GM23338 (cell line): ENCODE measurements around the gene BLM. TPM values are rescaled to one million over a fixed set of nuclear protein-coding genes. Genes with fewer than 3 reads are reported as not detected.

Experiments used
- ATAC-seq: fragments of 200-7000 bp; cut with Tn5 transposase; 3 replicates; pipeline ENCODE4 v1.9.1; 2020
- DNase-seq: peaks from one replicate; pipeline ENCODE4 v3.0.0-alpha.2; 2015; ENCODE audit warnings: low spot score
- H2AFZ ChIP-seq: fragments of 200-600 bp; sonication (generic); 2 replicates; pipeline ENCODE4 v1.8.0; 2016; ENCODE audit warnings: antibody characterized with exemption, mild to moderate bottlenecking, moderate library complexity
- H3F3A ChIP-seq: fragments of 200-600 bp; sonication (generic); replicated peaks from 2 replicates; pipeline ENCODE4 v1.8.0; 2017; ENCODE audit warnings: antibody characterized with exemption, mixed run types, low read depth
- H3K27ac ChIP-seq: fragments of 200-600 bp; sonication (generic); 2 replicates; pipeline ENCODE4 v1.6.1; 2016; ENCODE audit warnings: low read depth
- H3K27me3 ChIP-seq: fragments of 200-600 bp; sonication (generic); 2 replicates; pipeline ENCODE4 v1.8.0; 2016; ENCODE audit warnings: mild to moderate bottlenecking, mixed run types, moderate library complexity; ENCODE audit not compliant: insufficient read depth
- H3K36me3 ChIP-seq: fragments of 200-600 bp; sonication (generic); 2 replicates; pipeline ENCODE4 v1.8.0; 2016; ENCODE audit warnings: mild to moderate bottlenecking; ENCODE audit not compliant: insufficient read depth
- H3K4me1 ChIP-seq: fragments of 200-600 bp; sonication (generic); 2 replicates; pipeline ENCODE4 v1.8.0; 2016; ENCODE audit warnings: mild to moderate bottlenecking, moderate library complexity; ENCODE audit not compliant: insufficient read depth
- H3K4me2 ChIP-seq: fragments of 200-600 bp; sonication (generic); 2 replicates; pipeline ENCODE4 v1.7.1; 2017; ENCODE audit warnings: mixed run types
- H3K4me3 ChIP-seq: fragments of 200-600 bp; sonication (generic); 2 replicates; pipeline ENCODE4 v1.6.1; 2016; ENCODE audit warnings: mixed run types
- H3K79me2 ChIP-seq: fragments of 200-600 bp; sonication (generic); replicated peaks from 2 replicates; pipeline ENCODE4 v1.8.0; 2017; ENCODE audit warnings: mild to moderate bottlenecking; ENCODE audit not compliant: insufficient read depth
- H3K9me2 ChIP-seq: fragments of 200-600 bp; sonication (generic); 2 replicates; pipeline ENCODE4 v1.8.0; 2017; ENCODE audit not compliant: insufficient read depth
- H4K20me1 ChIP-seq: fragments of 200-600 bp; sonication (generic); replicated peaks from 2 replicates; pipeline ENCODE4 v1.8.0; 2017; ENCODE audit warnings: mild to moderate bottlenecking; ENCODE audit not compliant: insufficient read depth
- H3K27ac Mint-ChIP-seq: 2 replicates; pipeline ENCODE4 v1.8.0; 2020; ENCODE audit warnings: inconsistent platforms, mild to moderate bottlenecking, moderate library complexity, mixed read lengths
- H3K27me3 Mint-ChIP-seq: 3 replicates; pipeline ENCODE4 v1.8.0; 2022; ENCODE audit warnings: low read depth, mild to moderate bottlenecking, moderate library complexity, mixed read lengths, inconsistent platforms; ENCODE audit not compliant: insufficient read depth, poor library complexity
- H3K36me3 Mint-ChIP-seq: 3 replicates; pipeline ENCODE4 v1.8.0; 2021; ENCODE audit warnings: low read depth, mild to moderate bottlenecking, inconsistent platforms, moderate library complexity, mixed read lengths
- H3K4me1 Mint-ChIP-seq: 3 replicates; pipeline ENCODE4 v1.8.0; 2020; ENCODE audit warnings: mild to moderate bottlenecking, inconsistent platforms, mixed read lengths
- H3K4me3 Mint-ChIP-seq: 3 replicates; pipeline ENCODE4 v1.8.0; 2021; ENCODE audit warnings: moderate library complexity, mild to moderate bottlenecking, inconsistent platforms, mixed read lengths
- H3K9me3 Mint-ChIP-seq: 3 replicates; pipeline ENCODE4 v1.8.0; 2020; ENCODE audit warnings: moderate library complexity, mild to moderate bottlenecking, inconsistent platforms, mixed read lengths
- ETS1 ChIP-seq: IDR thresholded peaks from 2 replicates; pipeline ENCODE4 v1.6.1; 2016; ENCODE audit warnings: antibody characterized with exemption
- EZH2 ChIP-seq: fragments of 200-600 bp; sonication (generic); IDR thresholded peaks from one replicate; pipeline ENCODE4 v1.8.0; 2017; ENCODE audit warnings: antibody characterized with exemption, mild to moderate bottlenecking, low read depth; ENCODE audit not compliant: unreplicated experiment
- EZH2phosphoT487 ChIP-seq: fragments of 200-600 bp; sonication (generic); IDR thresholded peaks from one replicate; pipeline ENCODE4 v1.8.1; 2018; ENCODE audit warnings: antibody characterized with exemption; ENCODE audit not compliant: unreplicated experiment
- JUNB ChIP-seq: IDR thresholded peaks from one replicate; pipeline ENCODE4 v1.6.1; 2016; ENCODE audit warnings: antibody characterized with exemption; ENCODE audit not compliant: unreplicated experiment
- ZNF331 ChIP-seq: fragments of 250-450 bp; sonication (Bioruptor Pico); IDR thresholded peaks from 2 replicates; pipeline ENCODE4 v1.5.0; 2020; ENCODE audit warnings: low read depth, mild to moderate bottlenecking, moderate library complexity
- ZNF462 ChIP-seq: fragments of 250-450 bp; sonication (Bioruptor Pico); IDR thresholded peaks from 2 replicates; pipeline ENCODE4 v1.5.0; 2020; ENCODE audit warnings: mild to moderate bottlenecking, moderate library complexity
- polyA plus RNA-seq: library from polyadenylated mRNA; unstranded; fragments of >200 nt; fragmentation: Nextera tagmentation; extraction: Ambion mirVana; gene quantifications from 2 replicates; pipeline ENCODE4 v1.2.1, GENCODE V29; 2016
- total RNA-seq: library from RNA; depleted of rRNA; stranded (reverse); fragments of >200 nt; shearing (Covaris generic); gene quantifications from 2 replicates; pipeline ENCODE4 v1.2.3, GENCODE V29; 2014
- TF ChIP-seq, protein P1 (sequence below): IDR thresholded peaks from one replicate; pipeline ENCODE4 v1.6.1; 2018; ENCODE audit warnings: antibody characterized with exemption; ENCODE audit not compliant: unreplicated experiment
- TF ChIP-seq, protein P2 (sequence below), 2 experiments: fragments of 200-600 bp in 1 of 2; sonication (generic) in 1 of 2; conservative IDR thresholded peaks; 2 replicates each; pipeline versions ENCODE4 v1.5.1 to v1.6.1; 2016 to 2017; ENCODE audit warnings: antibody characterized with exemption in 2 of 2, low read depth in 2 of 2, mild to moderate bottlenecking in 2 of 2, moderate library complexity in 1 of 2

BLM gene
- total and polyA plus RNA-seq, 2 experiments from 2014 or later: 43.1 to 43.3 TPM

- Mint-ChIP-seq H3K4me3 (no peak overlapping the region), H3K27me3 (peaks cover 10% of the 10 kb centered on the region), H3K36me3 (peaks cover 62% of the 10 kb centered on the region)
These were observed 95.2 kb downstream of the BLM start for GRCh38 chr15:90812171-90812957.

More at GRCh38 chr15:90812171-90812957, 95.2 kb downstream of the BLM start:
- H3K9me3 Mint-ChIP-seq: no peaks in the 10 kb centered on the region
- no peak overlapping the region for H3K4me3 ChIP-seq
- no peak overlapping the region for H3K27ac ChIP-seq
- no peak overlapping the region for H3K4me2 ChIP-seq
- no peak for DNase-seq
- no peaks in the 10 kb centered on the region for H3K27me3 ChIP-seq
- 0 out of 2 replicates have a peak, but pooled peaks cover 4% of the 10 kb centered on the region for H3K4me1 ChIP-seq
- peaks cover 24% of the 10 kb centered on the region for H3K36me3 ChIP-seq
- H3K9me2 ChIP-seq: no peaks in the 10 kb centered on the region
- H4K20me1 ChIP-seq: no peaks in the 10 kb centered on the region; the same call in none of the 2 replicates
- H3F3A ChIP-seq: peaks cover 14% of the 10 kb centered on the region; the same call in 1 of the 2 replicates
- H2AFZ ChIP-seq: no peak overlapping the region
- peaks cover 33% of the 10 kb centered on the region for H3K4me1 Mint-ChIP-seq
- H3K27ac Mint-ChIP-seq: peak overlapping the region; percentile 63
- TF ChIP-seq ZNF331 (no peak), EZH2phosphoT487 (no peak), EZH2 (no peak), JUNB (no peak), ETS1 (no peak), ZNF462 (CRISPR knock-in tag) (no peak)
- TF ChIP-seq, protein P1, sequence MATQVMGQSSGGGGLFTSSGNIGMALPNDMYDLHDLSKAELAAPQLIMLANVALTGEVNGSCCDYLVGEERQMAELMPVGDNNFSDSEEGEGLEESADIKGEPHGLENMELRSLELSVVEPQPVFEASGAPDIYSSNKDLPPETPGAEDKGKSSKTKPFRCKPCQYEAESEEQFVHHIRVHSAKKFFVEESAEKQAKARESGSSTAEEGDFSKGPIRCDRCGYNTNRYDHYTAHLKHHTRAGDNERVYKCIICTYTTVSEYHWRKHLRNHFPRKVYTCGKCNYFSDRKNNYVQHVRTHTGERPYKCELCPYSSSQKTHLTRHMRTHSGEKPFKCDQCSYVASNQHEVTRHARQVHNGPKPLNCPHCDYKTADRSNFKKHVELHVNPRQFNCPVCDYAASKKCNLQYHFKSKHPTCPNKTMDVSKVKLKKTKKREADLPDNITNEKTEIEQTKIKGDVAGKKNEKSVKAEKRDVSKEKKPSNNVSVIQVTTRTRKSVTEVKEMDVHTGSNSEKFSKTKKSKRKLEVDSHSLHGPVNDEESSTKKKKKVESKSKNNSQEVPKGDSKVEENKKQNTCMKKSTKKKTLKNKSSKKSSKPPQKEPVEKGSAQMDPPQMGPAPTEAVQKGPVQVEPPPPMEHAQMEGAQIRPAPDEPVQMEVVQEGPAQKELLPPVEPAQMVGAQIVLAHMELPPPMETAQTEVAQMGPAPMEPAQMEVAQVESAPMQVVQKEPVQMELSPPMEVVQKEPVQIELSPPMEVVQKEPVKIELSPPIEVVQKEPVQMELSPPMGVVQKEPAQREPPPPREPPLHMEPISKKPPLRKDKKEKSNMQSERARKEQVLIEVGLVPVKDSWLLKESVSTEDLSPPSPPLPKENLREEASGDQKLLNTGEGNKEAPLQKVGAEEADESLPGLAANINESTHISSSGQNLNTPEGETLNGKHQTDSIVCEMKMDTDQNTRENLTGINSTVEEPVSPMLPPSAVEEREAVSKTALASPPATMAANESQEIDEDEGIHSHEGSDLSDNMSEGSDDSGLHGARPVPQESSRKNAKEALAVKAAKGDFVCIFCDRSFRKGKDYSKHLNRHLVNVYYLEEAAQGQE: no peak
- TF ChIP-seq, protein P2, sequence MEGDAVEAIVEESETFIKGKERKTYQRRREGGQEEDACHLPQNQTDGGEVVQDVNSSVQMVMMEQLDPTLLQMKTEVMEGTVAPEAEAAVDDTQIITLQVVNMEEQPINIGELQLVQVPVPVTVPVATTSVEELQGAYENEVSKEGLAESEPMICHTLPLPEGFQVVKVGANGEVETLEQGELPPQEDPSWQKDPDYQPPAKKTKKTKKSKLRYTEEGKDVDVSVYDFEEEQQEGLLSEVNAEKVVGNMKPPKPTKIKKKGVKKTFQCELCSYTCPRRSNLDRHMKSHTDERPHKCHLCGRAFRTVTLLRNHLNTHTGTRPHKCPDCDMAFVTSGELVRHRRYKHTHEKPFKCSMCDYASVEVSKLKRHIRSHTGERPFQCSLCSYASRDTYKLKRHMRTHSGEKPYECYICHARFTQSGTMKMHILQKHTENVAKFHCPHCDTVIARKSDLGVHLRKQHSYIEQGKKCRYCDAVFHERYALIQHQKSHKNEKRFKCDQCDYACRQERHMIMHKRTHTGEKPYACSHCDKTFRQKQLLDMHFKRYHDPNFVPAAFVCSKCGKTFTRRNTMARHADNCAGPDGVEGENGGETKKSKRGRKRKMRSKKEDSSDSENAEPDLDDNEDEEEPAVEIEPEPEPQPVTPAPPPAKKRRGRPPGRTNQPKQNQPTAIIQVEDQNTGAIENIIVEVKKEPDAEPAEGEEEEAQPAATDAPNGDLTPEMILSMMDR (conservative IDR thresholded peaks at IDR 0.05; ENCODE audit: low read depth in 2 of 2): no peak
- ATAC-seq: no peak
- H3K79me2 ChIP-seq: no peaks in the 10 kb centered on the region
